GM23338 (cell line): ENCODE results near the gene CEP135. TPM values are rescaled to one million over a fixed set of nuclear protein-coding genes. Genes with fewer than 3 reads are reported as not detected.
"Not testable (repeated sequence)": the region's sequence is repeated elsewhere in the genome, so short reads cannot be mapped to it uniquely, and the experiment has no call there.

Experiments
- ATAC-seq: fragments of 200-7000 bp; cut with Tn5 transposase; 3 replicates; pipeline ENCODE4 v1.9.1; 2020
- DNase-seq: peaks from one replicate; pipeline ENCODE4 v3.0.0-alpha.2; 2015; ENCODE audit warnings: low spot score
- H2AFZ ChIP-seq: fragments of 200-600 bp; sonication (generic); 2 replicates; pipeline ENCODE4 v1.8.0; 2016; ENCODE audit warnings: antibody characterized with exemption, mild to moderate bottlenecking, moderate library complexity
- H3F3A ChIP-seq: fragments of 200-600 bp; sonication (generic); replicated peaks from 2 replicates; pipeline ENCODE4 v1.8.0; 2017; ENCODE audit warnings: antibody characterized with exemption, mixed run types, low read depth
- H3K27ac ChIP-seq: fragments of 200-600 bp; sonication (generic); 2 replicates; pipeline ENCODE4 v1.6.1; 2016; ENCODE audit warnings: low read depth
- H3K27me3 ChIP-seq: fragments of 200-600 bp; sonication (generic); 2 replicates; pipeline ENCODE4 v1.8.0; 2016; ENCODE audit warnings: mild to moderate bottlenecking, mixed run types, moderate library complexity; ENCODE audit not compliant: insufficient read depth
- H3K36me3 ChIP-seq: fragments of 200-600 bp; sonication (generic); 2 replicates; pipeline ENCODE4 v1.8.0; 2016; ENCODE audit warnings: mild to moderate bottlenecking; ENCODE audit not compliant: insufficient read depth
- H3K4me1 ChIP-seq: fragments of 200-600 bp; sonication (generic); 2 replicates; pipeline ENCODE4 v1.8.0; 2016; ENCODE audit warnings: mild to moderate bottlenecking, moderate library complexity; ENCODE audit not compliant: insufficient read depth
- H3K4me2 ChIP-seq: fragments of 200-600 bp; sonication (generic); 2 replicates; pipeline ENCODE4 v1.7.1; 2017; ENCODE audit warnings: mixed run types
- H3K4me3 ChIP-seq: fragments of 200-600 bp; sonication (generic); 2 replicates; pipeline ENCODE4 v1.6.1; 2016; ENCODE audit warnings: mixed run types
- H3K79me2 ChIP-seq: fragments of 200-600 bp; sonication (generic); replicated peaks from 2 replicates; pipeline ENCODE4 v1.8.0; 2017; ENCODE audit warnings: mild to moderate bottlenecking; ENCODE audit not compliant: insufficient read depth
- H3K9me2 ChIP-seq: fragments of 200-600 bp; sonication (generic); 2 replicates; pipeline ENCODE4 v1.8.0; 2017; ENCODE audit not compliant: insufficient read depth
- H4K20me1 ChIP-seq: fragments of 200-600 bp; sonication (generic); replicated peaks from 2 replicates; pipeline ENCODE4 v1.8.0; 2017; ENCODE audit warnings: mild to moderate bottlenecking; ENCODE audit not compliant: insufficient read depth
- H3K27ac Mint-ChIP-seq: 2 replicates; pipeline ENCODE4 v1.8.0; 2020; ENCODE audit warnings: inconsistent platforms, mild to moderate bottlenecking, moderate library complexity, mixed read lengths
- H3K27me3 Mint-ChIP-seq: 3 replicates; pipeline ENCODE4 v1.8.0; 2022; ENCODE audit warnings: low read depth, mild to moderate bottlenecking, moderate library complexity, mixed read lengths, inconsistent platforms; ENCODE audit not compliant: insufficient read depth, poor library complexity
- H3K36me3 Mint-ChIP-seq: 3 replicates; pipeline ENCODE4 v1.8.0; 2021; ENCODE audit warnings: low read depth, mild to moderate bottlenecking, inconsistent platforms, moderate library complexity, mixed read lengths
- H3K4me1 Mint-ChIP-seq: 3 replicates; pipeline ENCODE4 v1.8.0; 2020; ENCODE audit warnings: mild to moderate bottlenecking, inconsistent platforms, mixed read lengths
- H3K4me3 Mint-ChIP-seq: 3 replicates; pipeline ENCODE4 v1.8.0; 2021; ENCODE audit warnings: moderate library complexity, mild to moderate bottlenecking, inconsistent platforms, mixed read lengths
- H3K9me3 Mint-ChIP-seq: 3 replicates; pipeline ENCODE4 v1.8.0; 2020; ENCODE audit warnings: moderate library complexity, mild to moderate bottlenecking, inconsistent platforms, mixed read lengths
- CREB1 ChIP-seq: fragments of 250-450 bp; sonication (Bioruptor Pico); IDR thresholded peaks from 2 replicates; pipeline ENCODE4 v1.5.0; 2020; ENCODE audit warnings: low read depth, mild to moderate bottlenecking, moderate library complexity
- EZH2 ChIP-seq: fragments of 200-600 bp; sonication (generic); IDR thresholded peaks from one replicate; pipeline ENCODE4 v1.8.0; 2017; ENCODE audit warnings: antibody characterized with exemption, mild to moderate bottlenecking, low read depth; ENCODE audit not compliant: unreplicated experiment
- EZH2phosphoT487 ChIP-seq: fragments of 200-600 bp; sonication (generic); IDR thresholded peaks from one replicate; pipeline ENCODE4 v1.8.1; 2018; ENCODE audit warnings: antibody characterized with exemption; ENCODE audit not compliant: unreplicated experiment
- NANOG ChIP-seq: IDR thresholded peaks from 2 replicates; pipeline ENCODE4 v1.6.1; 2016; ENCODE audit warnings: antibody characterized with exemption, borderline replicate concordance
- POLR2AphosphoS5 ChIP-seq: IDR thresholded peaks from 2 replicates; pipeline ENCODE4 v1.6.1; 2016; ENCODE audit warnings: antibody characterized with exemption, low read depth
- STAT1 ChIP-seq: IDR thresholded peaks from one replicate; pipeline ENCODE4 v1.6.1; 2016; ENCODE audit warnings: antibody characterized with exemption; ENCODE audit not compliant: unreplicated experiment
- ZNF114 ChIP-seq: fragments of 250-450 bp; sonication (Bioruptor Pico); IDR thresholded peaks from 2 replicates; pipeline ENCODE4 v1.5.0; 2020; ENCODE audit warnings: mild to moderate bottlenecking, moderate library complexity
- ZNF331 ChIP-seq: fragments of 250-450 bp; sonication (Bioruptor Pico); IDR thresholded peaks from 2 replicates; pipeline ENCODE4 v1.5.0; 2020; ENCODE audit warnings: low read depth, mild to moderate bottlenecking, moderate library complexity
- polyA plus RNA-seq: library from polyadenylated mRNA; unstranded; fragments of >200 nt; fragmentation: Nextera tagmentation; extraction: Ambion mirVana; gene quantifications from 2 replicates; pipeline ENCODE4 v1.2.1, GENCODE V29; 2016
- total RNA-seq: library from RNA; depleted of rRNA; stranded (reverse); fragments of >200 nt; shearing (Covaris generic); gene quantifications from 2 replicates; pipeline ENCODE4 v1.2.3, GENCODE V29; 2014
- TF ChIP-seq, protein P1 (sequence below): fragments of 250-450 bp; sonication (Bioruptor Pico); IDR thresholded peaks from 2 replicates; pipeline ENCODE4 v1.5.0; 2020; ENCODE audit warnings: mild to moderate bottlenecking, moderate library complexity
- TF ChIP-seq, protein P2 (sequence below), 2 experiments: fragments of 200-600 bp in 1 of 2; sonication (generic) in 1 of 2; conservative IDR thresholded peaks; 2 replicates each; pipeline versions ENCODE4 v1.5.1 to v1.6.1; 2016 to 2017; ENCODE audit warnings: antibody characterized with exemption in 2 of 2, low read depth in 2 of 2, mild to moderate bottlenecking in 2 of 2, moderate library complexity in 1 of 2
- TF ChIP-seq, protein P3 (sequence below): IDR thresholded peaks from one replicate; pipeline ENCODE4 v1.6.1; 2018; ENCODE audit warnings: antibody characterized with exemption; ENCODE audit not compliant: unreplicated experiment

The CEP135 gene
- total and polyA plus RNA-seq, 2 experiments from 2014 or later = 11.8 to 15.7 TPM

DNA sequence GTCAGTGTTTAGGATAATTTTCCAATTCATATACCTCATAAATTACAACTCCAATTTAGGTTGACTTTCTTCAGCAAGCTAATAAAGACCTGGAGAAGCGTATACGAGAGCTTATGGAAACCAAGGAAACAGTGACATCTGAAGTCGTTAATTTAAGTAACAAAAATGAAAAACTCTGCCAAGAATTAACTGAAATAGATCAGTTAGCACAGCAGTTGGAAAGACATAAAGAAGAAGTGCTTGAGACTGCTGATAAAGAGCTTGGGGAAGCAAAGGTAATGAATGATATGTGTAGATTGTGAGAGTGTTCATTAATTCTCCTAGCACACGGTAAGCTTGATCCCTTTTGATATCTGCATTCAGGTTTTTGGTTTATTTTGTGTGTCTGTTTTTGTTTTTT lies 16.8 kb downstream of the CEP135 start:
- H3F3A ChIP-seq = no peaks in the 10 kb centered on the region
- H2AFZ ChIP-seq = no peak overlapping the region
- no peak overlapping the region for H3K4me3 ChIP-seq
- ATAC-seq = no peak
- H3K27me3 ChIP-seq = no peaks in the 10 kb centered on the region
- no peaks in the 10 kb centered on the region for H3K4me1 ChIP-seq
- no peaks in the 10 kb centered on the region for H3K79me2 ChIP-seq
- H3K36me3 ChIP-seq = no peaks in the 10 kb centered on the region
- Mint-ChIP-seq H3K4me1 (no peaks in the 10 kb centered on the region), H3K27ac (no peak overlapping the region), H3K4me3 (no peak overlapping the region), H3K36me3 (peaks cover 16% of the 10 kb centered on the region; the same call in 2 of the 3 replicates), H3K9me3 (no peaks in the 10 kb centered on the region), H3K27me3 (peaks cover 5% of the 10 kb centered on the region)
- H3K4me2 ChIP-seq = no peak overlapping the region
- no peak for DNase-seq
- TF ChIP-seq EZH2 = no peak
- no peak for TF ChIP-seq ZNF331 (CRISPR knock-in tag)
- TF ChIP-seq, protein P1, sequence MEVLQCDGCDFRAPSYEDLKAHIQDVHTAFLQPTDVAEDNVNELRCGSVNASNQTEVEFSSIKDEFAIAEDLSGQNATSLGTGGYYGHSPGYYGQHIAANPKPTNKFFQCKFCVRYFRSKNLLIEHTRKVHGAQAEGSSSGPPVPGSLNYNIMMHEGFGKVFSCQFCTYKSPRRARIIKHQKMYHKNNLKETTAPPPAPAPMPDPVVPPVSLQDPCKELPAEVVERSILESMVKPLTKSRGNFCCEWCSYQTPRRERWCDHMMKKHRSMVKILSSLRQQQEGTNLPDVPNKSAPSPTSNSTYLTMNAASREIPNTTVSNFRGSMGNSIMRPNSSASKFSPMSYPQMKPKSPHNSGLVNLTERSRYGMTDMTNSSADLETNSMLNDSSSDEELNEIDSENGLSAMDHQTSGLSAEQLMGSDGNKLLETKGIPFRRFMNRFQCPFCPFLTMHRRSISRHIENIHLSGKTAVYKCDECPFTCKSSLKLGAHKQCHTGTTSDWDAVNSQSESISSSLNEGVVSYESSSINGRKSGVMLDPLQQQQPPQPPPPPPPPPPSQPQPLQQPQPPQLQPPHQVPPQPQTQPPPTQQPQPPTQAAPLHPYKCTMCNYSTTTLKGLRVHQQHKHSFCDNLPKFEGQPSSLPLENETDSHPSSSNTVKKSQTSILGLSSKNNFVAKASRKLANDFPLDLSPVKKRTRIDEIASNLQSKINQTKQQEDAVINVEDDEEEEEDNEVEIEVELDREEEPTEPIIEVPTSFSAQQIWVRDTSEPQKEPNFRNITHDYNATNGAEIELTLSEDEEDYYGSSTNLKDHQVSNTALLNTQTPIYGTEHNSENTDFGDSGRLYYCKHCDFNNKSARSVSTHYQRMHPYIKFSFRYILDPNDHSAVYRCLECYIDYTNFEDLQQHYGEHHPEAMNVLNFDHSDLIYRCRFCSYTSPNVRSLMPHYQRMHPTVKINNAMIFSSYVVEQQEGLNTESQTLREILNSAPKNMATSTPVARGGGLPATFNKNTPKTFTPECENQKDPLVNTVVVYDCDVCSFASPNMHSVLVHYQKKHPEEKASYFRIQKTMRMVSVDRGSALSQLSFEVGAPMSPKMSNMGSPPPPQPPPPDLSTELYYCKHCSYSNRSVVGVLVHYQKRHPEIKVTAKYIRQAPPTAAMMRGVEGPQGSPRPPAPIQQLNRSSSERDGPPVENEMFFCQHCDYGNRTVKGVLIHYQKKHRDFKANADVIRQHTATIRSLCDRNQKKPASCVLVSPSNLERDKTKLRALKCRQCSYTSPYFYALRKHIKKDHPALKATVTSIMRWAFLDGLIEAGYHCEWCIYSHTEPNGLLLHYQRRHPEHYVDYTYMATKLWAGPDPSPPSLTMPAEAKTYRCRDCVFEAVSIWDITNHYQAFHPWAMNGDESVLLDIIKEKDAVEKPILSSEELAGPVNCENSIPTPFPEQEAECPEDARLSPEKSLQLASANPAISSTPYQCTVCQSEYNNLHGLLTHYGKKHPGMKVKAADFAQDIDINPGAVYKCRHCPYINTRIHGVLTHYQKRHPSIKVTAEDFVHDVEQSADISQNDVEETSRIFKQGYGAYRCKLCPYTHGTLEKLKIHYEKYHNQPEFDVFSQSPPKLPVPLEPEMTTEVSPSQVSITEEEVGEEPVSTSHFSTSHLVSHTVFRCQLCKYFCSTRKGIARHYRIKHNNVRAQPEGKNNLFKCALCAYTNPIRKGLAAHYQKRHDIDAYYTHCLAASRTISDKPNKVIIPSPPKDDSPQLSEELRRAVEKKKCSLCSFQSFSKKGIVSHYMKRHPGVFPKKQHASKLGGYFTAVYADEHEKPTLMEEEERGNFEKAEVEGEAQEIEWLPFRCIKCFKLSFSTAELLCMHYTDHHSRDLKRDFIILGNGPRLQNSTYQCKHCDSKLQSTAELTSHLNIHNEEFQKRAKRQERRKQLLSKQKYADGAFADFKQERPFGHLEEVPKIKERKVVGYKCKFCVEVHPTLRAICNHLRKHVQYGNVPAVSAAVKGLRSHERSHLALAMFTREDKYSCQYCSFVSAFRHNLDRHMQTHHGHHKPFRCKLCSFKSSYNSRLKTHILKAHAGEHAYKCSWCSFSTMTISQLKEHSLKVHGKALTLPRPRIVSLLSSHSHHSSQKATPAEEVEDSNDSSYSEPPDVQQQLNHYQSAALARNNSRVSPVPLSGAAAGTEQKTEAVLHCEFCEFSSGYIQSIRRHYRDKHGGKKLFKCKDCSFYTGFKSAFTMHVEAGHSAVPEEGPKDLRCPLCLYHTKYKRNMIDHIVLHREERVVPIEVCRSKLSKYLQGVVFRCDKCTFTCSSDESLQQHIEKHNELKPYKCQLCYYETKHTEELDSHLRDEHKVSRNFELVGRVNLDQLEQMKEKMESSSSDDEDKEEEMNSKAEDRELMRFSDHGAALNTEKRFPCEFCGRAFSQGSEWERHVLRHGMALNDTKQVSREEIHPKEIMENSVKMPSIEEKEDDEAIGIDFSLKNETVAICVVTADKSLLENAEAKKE (CRISPR knock-in tag) = no peak
- no peak for TF ChIP-seq CREB1 (CRISPR knock-in tag)
- no peak for TF ChIP-seq NANOG
- no peak for TF ChIP-seq POLR2AphosphoS5
- TF ChIP-seq, protein P2, sequence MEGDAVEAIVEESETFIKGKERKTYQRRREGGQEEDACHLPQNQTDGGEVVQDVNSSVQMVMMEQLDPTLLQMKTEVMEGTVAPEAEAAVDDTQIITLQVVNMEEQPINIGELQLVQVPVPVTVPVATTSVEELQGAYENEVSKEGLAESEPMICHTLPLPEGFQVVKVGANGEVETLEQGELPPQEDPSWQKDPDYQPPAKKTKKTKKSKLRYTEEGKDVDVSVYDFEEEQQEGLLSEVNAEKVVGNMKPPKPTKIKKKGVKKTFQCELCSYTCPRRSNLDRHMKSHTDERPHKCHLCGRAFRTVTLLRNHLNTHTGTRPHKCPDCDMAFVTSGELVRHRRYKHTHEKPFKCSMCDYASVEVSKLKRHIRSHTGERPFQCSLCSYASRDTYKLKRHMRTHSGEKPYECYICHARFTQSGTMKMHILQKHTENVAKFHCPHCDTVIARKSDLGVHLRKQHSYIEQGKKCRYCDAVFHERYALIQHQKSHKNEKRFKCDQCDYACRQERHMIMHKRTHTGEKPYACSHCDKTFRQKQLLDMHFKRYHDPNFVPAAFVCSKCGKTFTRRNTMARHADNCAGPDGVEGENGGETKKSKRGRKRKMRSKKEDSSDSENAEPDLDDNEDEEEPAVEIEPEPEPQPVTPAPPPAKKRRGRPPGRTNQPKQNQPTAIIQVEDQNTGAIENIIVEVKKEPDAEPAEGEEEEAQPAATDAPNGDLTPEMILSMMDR (conservative IDR thresholded peaks at IDR 0.05; ENCODE audit: low read depth in 2 of 2) = no peak
- no peak for TF ChIP-seq EZH2phosphoT487
- TF ChIP-seq, protein P3, sequence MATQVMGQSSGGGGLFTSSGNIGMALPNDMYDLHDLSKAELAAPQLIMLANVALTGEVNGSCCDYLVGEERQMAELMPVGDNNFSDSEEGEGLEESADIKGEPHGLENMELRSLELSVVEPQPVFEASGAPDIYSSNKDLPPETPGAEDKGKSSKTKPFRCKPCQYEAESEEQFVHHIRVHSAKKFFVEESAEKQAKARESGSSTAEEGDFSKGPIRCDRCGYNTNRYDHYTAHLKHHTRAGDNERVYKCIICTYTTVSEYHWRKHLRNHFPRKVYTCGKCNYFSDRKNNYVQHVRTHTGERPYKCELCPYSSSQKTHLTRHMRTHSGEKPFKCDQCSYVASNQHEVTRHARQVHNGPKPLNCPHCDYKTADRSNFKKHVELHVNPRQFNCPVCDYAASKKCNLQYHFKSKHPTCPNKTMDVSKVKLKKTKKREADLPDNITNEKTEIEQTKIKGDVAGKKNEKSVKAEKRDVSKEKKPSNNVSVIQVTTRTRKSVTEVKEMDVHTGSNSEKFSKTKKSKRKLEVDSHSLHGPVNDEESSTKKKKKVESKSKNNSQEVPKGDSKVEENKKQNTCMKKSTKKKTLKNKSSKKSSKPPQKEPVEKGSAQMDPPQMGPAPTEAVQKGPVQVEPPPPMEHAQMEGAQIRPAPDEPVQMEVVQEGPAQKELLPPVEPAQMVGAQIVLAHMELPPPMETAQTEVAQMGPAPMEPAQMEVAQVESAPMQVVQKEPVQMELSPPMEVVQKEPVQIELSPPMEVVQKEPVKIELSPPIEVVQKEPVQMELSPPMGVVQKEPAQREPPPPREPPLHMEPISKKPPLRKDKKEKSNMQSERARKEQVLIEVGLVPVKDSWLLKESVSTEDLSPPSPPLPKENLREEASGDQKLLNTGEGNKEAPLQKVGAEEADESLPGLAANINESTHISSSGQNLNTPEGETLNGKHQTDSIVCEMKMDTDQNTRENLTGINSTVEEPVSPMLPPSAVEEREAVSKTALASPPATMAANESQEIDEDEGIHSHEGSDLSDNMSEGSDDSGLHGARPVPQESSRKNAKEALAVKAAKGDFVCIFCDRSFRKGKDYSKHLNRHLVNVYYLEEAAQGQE = no peak
- no peak for TF ChIP-seq ZNF114 (CRISPR knock-in tag)
- TF ChIP-seq STAT1 = no peak
- H3K9me2 ChIP-seq = no peaks in the 10 kb centered on the region
- no peak overlapping the region for H3K27ac ChIP-seq
- H4K20me1 ChIP-seq = no peaks in the 10 kb centered on the region

DNA sequence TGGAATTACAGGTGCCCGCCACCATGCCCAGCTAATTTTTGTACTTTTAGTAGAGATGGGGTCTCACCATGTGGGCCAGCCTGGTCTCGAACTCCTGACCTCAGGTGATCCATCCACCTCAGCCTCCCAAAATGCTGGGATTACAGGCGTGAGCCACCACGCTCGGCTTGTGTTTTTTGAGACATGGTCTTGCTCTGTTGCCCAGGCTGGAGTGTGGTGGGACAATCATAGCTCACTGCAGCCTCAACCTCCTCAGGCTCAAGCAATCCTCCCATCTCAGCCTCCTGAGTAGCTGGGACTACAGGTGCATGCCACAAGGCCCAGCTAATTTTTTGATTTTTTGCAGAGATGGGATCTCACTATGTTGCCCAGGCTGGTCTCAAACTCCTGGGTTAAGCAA lies 17.6 kb downstream of the CEP135 start:
- H3K9me2 ChIP-seq, H3K9me3 Mint-ChIP-seq, H3K36me3 ChIP-seq, H3K4me3 ChIP-seq, H3K4me3 Mint-ChIP-seq, H3K79me2 ChIP-seq, H3K27me3 ChIP-seq, H3K4me2 ChIP-seq, H4K20me1 ChIP-seq, H3K27me3 Mint-ChIP-seq, H3K4me1 Mint-ChIP-seq, H3K27ac ChIP-seq, H3F3A ChIP-seq, H3K4me1 ChIP-seq, DNase-seq, H3K27ac Mint-ChIP-seq, H2AFZ ChIP-seq, ATAC-seq: not testable (repeated sequence)
- H3K36me3 Mint-ChIP-seq = peaks cover 13% of the 10 kb centered on the region; the same call in 2 of the 3 replicates
